ENCODE measurements around the gene TMEM87A.

Gene TMEM87A

GRCh38 chr15:42185801-42186200 lies 87.4 kb downstream of the TMEM87A start:
- H4K20me1 ChIP-seq: peaks cover 0 to 33% (median 0%) of the 10 kb centered on the region in 11 experiments; a peak in 5 of 22 replicates
- peaks cover 0 to 33% (median 7%) of the 10 kb centered on the region in 10 experiments; a peak in 11 of 20 replicates for H3K4me1 ChIP-seq
- H3K36me3 ChIP-seq: peaks cover 88 to 100% (median 97%) of the 10 kb centered on the region in 11 experiments
- H3K9ac ChIP-seq: no peak overlapping the region
- TF ChIP-seq Cebpa-rat (IDR thresholded peaks at IDR 0.05): no peak
- no peaks in the 10 kb centered on the region for H3K9me3 ChIP-seq (replicated peaks in 1 of 11)
- no peak overlapping the region for H3K4me2 ChIP-seq
- no peak overlapping the region for H3K4me3 ChIP-seq
- no peaks in the 10 kb centered on the region for H3K27me3 ChIP-seq
- H3K27ac ChIP-seq: no peak overlapping the region

DNA sequence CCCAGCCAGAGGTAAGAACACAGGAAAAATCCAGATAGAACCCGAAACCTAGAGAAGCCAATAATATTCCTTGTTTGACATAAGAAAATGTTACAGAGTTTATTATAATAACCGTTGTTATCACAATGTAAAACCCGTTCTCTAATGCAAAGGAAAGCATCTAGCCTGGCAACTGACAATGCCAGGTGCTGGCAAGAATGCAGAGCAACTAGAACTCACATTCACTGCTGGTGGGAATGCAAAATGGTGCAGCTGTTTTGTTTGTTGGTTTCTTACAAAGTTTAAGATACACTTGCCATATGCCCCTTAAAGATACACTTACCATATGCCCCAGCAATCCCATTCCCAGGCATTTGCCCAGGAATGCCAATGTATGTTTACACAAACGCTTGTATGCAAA lies 88.5 kb downstream of the TMEM87A start:
- Histone ChIP-seq H3K4me1 (peaks cover 0 to 33% (median 7%) of the 10 kb centered on the region in 10 experiments; a peak in 11 of 20 replicates), H3K27me3 (no peaks in the 10 kb centered on the region), H3K36me3 (peaks cover 88 to 100% (median 95%) of the 10 kb centered on the region in 11 experiments), H3K27ac (no peak overlapping the region), H3K4me2 (peak overlapping the region in 5 of 11 experiments; percentile 25 to 85 (median 72); a peak in 8 of 22 replicates), H3K9ac (no peak overlapping the region), H3K4me3 (no peak overlapping the region), H4K20me1 (peaks cover 0 to 33% (median 0%) of the 10 kb centered on the region in 11 experiments; a peak in 5 of 22 replicates), H3K9me3 (replicated peaks in 1 of 11) (no peaks in the 10 kb centered on the region)
- no peak for TF ChIP-seq Cebpa-rat (IDR thresholded peaks at IDR 0.05)

DNA sequence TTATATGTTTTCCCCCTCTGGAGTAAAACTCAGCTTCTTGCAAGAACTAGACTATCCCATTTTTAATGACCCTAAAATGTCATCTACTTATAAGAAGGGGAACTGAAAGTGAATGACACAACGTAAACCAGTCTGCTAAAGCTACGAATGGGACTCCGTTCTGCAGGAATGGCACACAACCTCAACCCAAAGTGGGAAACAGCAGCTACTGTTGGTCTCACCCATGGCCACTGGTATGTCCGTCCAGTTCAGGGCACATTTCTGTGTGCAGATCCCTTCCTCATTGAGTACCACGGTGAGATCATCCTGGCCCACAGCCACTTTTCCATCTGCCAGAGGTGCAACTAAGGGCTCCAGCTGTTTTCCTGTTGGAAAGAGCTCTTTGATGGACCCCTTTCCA lies 88.9 kb downstream of the TMEM87A start:
- Histone ChIP-seq H3K4me1 (peaks cover 0 to 33% (median 7%) of the 10 kb centered on the region in 10 experiments; a peak in 11 of 20 replicates), H3K36me3 (peaks cover 87 to 100% (median 94%) of the 10 kb centered on the region in 11 experiments), H3K27ac (no peak overlapping the region), H3K9me3 (replicated peaks in 1 of 11) (no peaks in the 10 kb centered on the region), H4K20me1 (peaks cover 0 to 33% (median 0%) of the 10 kb centered on the region in 11 experiments; a peak in 5 of 22 replicates), H3K9ac (no peak overlapping the region), H3K27me3 (no peaks in the 10 kb centered on the region), H3K4me3 (no peak overlapping the region), H3K4me2 (peak overlapping the region in 5 of 11 experiments; percentile 25 to 85 (median 72); a peak in 8 of 22 replicates)
- no peak for TF ChIP-seq Cebpa-rat (IDR thresholded peaks at IDR 0.05)

DNA sequence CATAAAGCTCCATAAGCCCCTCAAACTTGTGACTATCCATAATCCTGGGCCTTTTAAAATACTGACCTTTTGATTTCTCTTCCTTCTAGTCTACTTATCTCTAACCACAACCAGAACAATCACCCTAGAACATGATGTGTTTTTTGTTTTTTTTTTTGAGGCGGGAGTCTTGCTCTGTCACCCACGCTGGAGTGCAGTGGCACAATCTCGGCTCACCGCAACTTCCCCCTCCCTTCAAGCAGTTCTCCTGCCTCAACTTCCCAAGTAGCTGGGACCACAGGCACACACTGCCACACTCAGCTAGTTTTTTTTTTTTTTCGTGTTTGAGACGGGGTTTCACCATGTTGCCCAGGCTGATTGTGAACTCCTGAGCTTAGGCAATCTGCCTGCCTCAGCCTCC lies 90.3 kb downstream of the TMEM87A start:
- no peak overlapping the region for H3K9ac ChIP-seq
- no peak overlapping the region for H3K27ac ChIP-seq
- peaks cover 0 to 33% (median 0%) of the 10 kb centered on the region in 11 experiments; a peak in 5 of 22 replicates for H4K20me1 ChIP-seq
- no peaks in the 10 kb centered on the region for H3K9me3 ChIP-seq (replicated peaks in 1 of 11)
- H3K4me1 ChIP-seq: peaks cover 0 to 33% (median 7%) of the 10 kb centered on the region in 10 experiments; a peak in 11 of 20 replicates
- peak overlapping the region in 3 of 11 experiments; percentile 72 to 85 (median 82); a peak in 6 of 22 replicates for H3K4me2 ChIP-seq
- H3K27me3 ChIP-seq: no peaks in the 10 kb centered on the region
- peaks cover 85 to 100% (median 93%) of the 10 kb centered on the region in 11 experiments for H3K36me3 ChIP-seq
- no peak overlapping the region for H3K4me3 ChIP-seq
- TF ChIP-seq Cebpa-rat (IDR thresholded peaks at IDR 0.05): no peak

DNA sequence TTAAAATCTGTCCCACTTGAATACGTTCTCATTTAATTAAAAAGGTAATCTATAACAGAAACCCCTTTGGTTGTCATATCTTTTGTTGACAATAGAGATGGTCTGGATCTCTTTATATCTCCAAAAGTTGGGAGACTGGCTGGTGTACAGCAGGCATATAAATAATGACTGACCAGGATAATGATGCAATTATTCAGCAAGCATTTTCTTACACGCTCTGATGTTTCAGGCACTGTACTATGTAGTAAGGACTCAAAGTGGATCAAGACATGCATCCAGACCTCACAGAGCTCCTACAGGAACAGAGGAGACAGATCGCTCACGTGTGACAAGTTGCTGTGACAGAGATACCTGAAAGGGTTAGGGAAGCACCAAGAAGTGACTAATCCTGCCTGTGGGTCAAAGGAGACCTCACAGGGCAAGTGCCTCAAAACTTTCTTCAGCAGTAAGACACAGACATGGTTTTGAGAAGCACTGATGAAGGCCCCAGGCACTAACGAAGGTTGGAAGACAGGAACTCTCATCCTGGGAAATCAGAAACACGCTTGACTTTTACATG lies 90.8 kb downstream of the TMEM87A start:
- peaks cover 0 to 30% (median 0%) of the 10 kb centered on the region in 11 experiments; a peak in 5 of 22 replicates for H4K20me1 ChIP-seq
- no peak overlapping the region for H3K27ac ChIP-seq
- no peak for TF ChIP-seq Cebpa-rat (IDR thresholded peaks at IDR 0.05)
- no peak overlapping the region for H3K9ac ChIP-seq
- H3K4me1 ChIP-seq: peaks cover 0 to 33% (median 7%) of the 10 kb centered on the region in 10 experiments; a peak in 11 of 20 replicates
- H3K27me3 ChIP-seq: no peaks in the 10 kb centered on the region
- no peaks in the 10 kb centered on the region for H3K9me3 ChIP-seq (replicated peaks in 1 of 11)
- H3K4me2 ChIP-seq: peak overlapping the region in 3 of 11 experiments; percentile 72 to 85 (median 82); a peak in 3 of 22 replicates
- H3K4me3 ChIP-seq: no peak overlapping the region
- H3K36me3 ChIP-seq: peaks cover 85 to 100% (median 93%) of the 10 kb centered on the region in 11 experiments

- no peak overlapping the region for H3K27ac ChIP-seq
- no peak for TF ChIP-seq Cebpa-rat (IDR thresholded peaks at IDR 0.05)
Measured at GRCh38 chr15:42178056-42178455, 95.2 kb downstream of the TMEM87A start.

GRCh38 chr15:42175671-42176070 lies 97.6 kb downstream of the TMEM87A start:
- Histone ChIP-seq H3K4me1 (peaks cover 0 to 15% (median 2%) of the 10 kb centered on the region in 10 experiments; a peak in 8 of 20 replicates), H3K27me3 (no peaks in the 10 kb centered on the region), H3K9me3 (replicated peaks in 1 of 11) (no peaks in the 10 kb centered on the region), H3K27ac (no peak overlapping the region), H3K36me3 (peaks cover 90 to 100% (median 95%) of the 10 kb centered on the region in 11 experiments), H3K4me3 (no peak overlapping the region), H4K20me1 (no peaks in the 10 kb centered on the region; a peak in 1 of 22 replicates), H3K4me2 (no peak overlapping the region), H3K9ac (no peak overlapping the region)
- no peak for TF ChIP-seq Cebpa-rat (IDR thresholded peaks at IDR 0.05)

More at GRCh38 chr15:42178056-42178455, 95.2 kb downstream of the TMEM87A start:
- Histone ChIP-seq H3K4me2 (no peak overlapping the region), H3K9me3 (replicated peaks in 1 of 11) (no peaks in the 10 kb centered on the region), H3K4me3 (no peak overlapping the region), H4K20me1 (peaks cover 0 to 9% (median 0%) of the 10 kb centered on the region in 11 experiments; a peak in 3 of 22 replicates), H3K36me3 (peaks cover 86 to 100% (median 95%) of the 10 kb centered on the region in 11 experiments), H3K27me3 (no peaks in the 10 kb centered on the region), H3K9ac (no peak overlapping the region), H3K4me1 (peaks cover 0 to 8% (median 0%) of the 10 kb centered on the region in 10 experiments; a peak in 7 of 20 replicates)

DNA sequence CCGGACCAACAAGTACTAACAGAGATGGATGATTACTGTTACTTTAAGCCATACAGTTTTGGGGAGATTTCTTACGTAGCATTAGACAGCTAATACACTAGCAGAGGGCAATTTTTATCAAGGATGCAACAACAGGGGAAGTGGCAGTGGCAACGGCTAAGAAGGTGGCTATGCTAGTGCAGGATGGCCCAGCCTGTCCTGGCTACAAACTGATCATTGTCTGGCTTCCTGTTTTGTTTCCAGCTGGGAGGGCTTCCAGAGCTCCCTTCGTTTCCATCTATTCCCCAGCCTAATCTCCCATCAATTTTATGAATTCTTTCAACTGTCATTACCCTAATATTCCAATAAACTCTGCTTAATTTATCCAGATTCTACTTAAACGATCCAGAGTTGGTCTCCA lies 100.8 kb downstream of the TMEM87A start:
- Histone ChIP-seq H3K9ac (no peak overlapping the region), H3K9me3 (replicated peaks in 1 of 11) (no peaks in the 10 kb centered on the region), H3K4me1 (peaks cover 0 to 22% (median 2%) of the 10 kb centered on the region in 10 experiments; a peak in 9 of 20 replicates), H4K20me1 (no peaks in the 10 kb centered on the region; a peak in 1 of 22 replicates), H3K4me3 (no peak overlapping the region), H3K27me3 (no peaks in the 10 kb centered on the region), H3K36me3 (peaks cover 92 to 100% (median 98%) of the 10 kb centered on the region in 11 experiments), H3K4me2 (no peak overlapping the region), H3K27ac (no peak overlapping the region)
- no peak for TF ChIP-seq Cebpa-rat (IDR thresholded peaks at IDR 0.05)

GRCh38 chr15:42171795-42172194 lies 101.4 kb downstream of the TMEM87A start:
- no peaks in the 10 kb centered on the region for H3K9me3 ChIP-seq (replicated peaks in 1 of 11)
- H3K4me3 ChIP-seq: no peak overlapping the region
- peaks cover 0 to 22% (median 2%) of the 10 kb centered on the region in 10 experiments; a peak in 9 of 20 replicates for H3K4me1 ChIP-seq
- H3K36me3 ChIP-seq: peaks cover 92 to 100% (median 98%) of the 10 kb centered on the region in 11 experiments
- H3K27ac ChIP-seq: no peak overlapping the region
- no peak overlapping the region for H3K4me2 ChIP-seq
- TF ChIP-seq Cebpa-rat (IDR thresholded peaks at IDR 0.05): no peak
- no peaks in the 10 kb centered on the region for H3K27me3 ChIP-seq
- H4K20me1 ChIP-seq: no peaks in the 10 kb centered on the region; a peak in 1 of 22 replicates
- H3K9ac ChIP-seq: no peak overlapping the region
